ENCODE results near the gene CNTN1. TPM values are rescaled to one million over a fixed set of nuclear protein-coding genes. Genes with fewer than 3 reads are reported as not detected.

The CNTN1 gene
- total and polyA plus RNA-seq, 10 of the 15 experiments (the other 5 are each of a cell fraction or from before 2014, with no cell fraction given), result 0.06 to 0.14 TPM; not detected in 8

- DNase-seq (ENCODE audit: low read depth, low spot score) (no peak), FAIRE-seq (no peak), ATAC-seq (no peak)
- RAD21 ChIA-PET (ENCODE audit: unreplicated experiment), result no interaction called here
- Histone ChIP-seq H2AFZ (ENCODE audit: control insufficient read depth, low read depth, low read length) (no peak overlapping the region), H3K27me3 (replicated peaks in 1 of 2; ENCODE audit: control insufficient read depth in 2 of 2, insufficient read depth in 2 of 2, low read length in 1 of 2) (no peaks in the 10 kb centered on the region), H3K4me1 (ENCODE audit: control insufficient read depth, insufficient read depth, low read length) (no peaks in the 10 kb centered on the region), H3K9ac (ENCODE audit: control insufficient read depth, insufficient read depth, low read length) (no peak overlapping the region), H3K4me2 (ENCODE audit: control insufficient read depth, insufficient read depth) (no peak overlapping the region), H3K79me2 (ENCODE audit: control insufficient read depth, insufficient read depth, low read length) (no peaks in the 10 kb centered on the region), H4K20me1 (ENCODE audit: control insufficient read depth, insufficient read depth) (no peaks in the 10 kb centered on the region), H3K27ac (ENCODE audit: control insufficient read depth, insufficient read depth) (no peak overlapping the region), H3K9me3 (replicated peaks; ENCODE audit: control insufficient read depth, insufficient read depth, low read length) (no peaks in the 10 kb centered on the region), H3K36me3 (ENCODE audit: control insufficient read depth in 2 of 2, insufficient read depth in 2 of 2, low read length in 1 of 2) (no peaks in the 10 kb centered on the region), H3K4me3 (no peak overlapping the region)
- CTCF ChIA-PET, result no interaction called here
- TF ChIP-seq DPF2 (IDR thresholded peaks at IDR 0.05) (no peak), YY1 (IDR thresholded peaks at IDR 0.05; ENCODE audit: low read depth, low read length) (no peak), BMI1 (IDR thresholded peaks at IDR 0.05; ENCODE audit: borderline replicate concordance) (no peak), TCF7 (IDR thresholded peaks at IDR 0.05; ENCODE audit: borderline replicate concordance) (no peak), FOXM1 (IDR thresholded peaks at IDR 0.05; ENCODE audit: low read depth, low read length) (no peak), SMAD1 (IDR thresholded peaks at IDR 0.05; ENCODE audit: low read depth, partially characterized antibody) (no peak), ATF3 (IDR thresholded peaks at IDR 0.05; ENCODE audit: borderline replicate concordance, extremely low read depth, low read depth, low read length) (no peak), HDAC2 (IDR thresholded peaks at IDR 0.05) (no peak), PAX5 (IDR thresholded peaks at IDR 0.05; ENCODE audit: borderline replicate concordance, low read depth, low read length) (no peak), EP300 (IDR thresholded peaks at IDR 0.05; ENCODE audit: borderline replicate concordance in 1 of 2, control insufficient read depth in 1 of 2, low read depth in 2 of 2, low read length in 2 of 2) (no peak), TBL1XR1 (IDR thresholded peaks at IDR 0.05; ENCODE audit: low read depth, low read length) (no peak), SUZ12 (IDR thresholded peaks at IDR 0.05; ENCODE audit: unreplicated experiment) (no peak), CREM (IDR thresholded peaks at IDR 0.05; ENCODE audit: low read depth) (no peak), SMARCA5 (IDR thresholded peaks at IDR 0.05) (no peak), SUPT20H (IDR thresholded peaks at IDR 0.05; ENCODE audit: borderline replicate concordance, control insufficient read depth, low read depth, low read length) (no peak), EGR1 (IDR thresholded peaks at IDR 0.05; ENCODE audit: borderline replicate concordance in 1 of 2, low read depth in 2 of 2, low read length in 2 of 2) (no peak), MYB (IDR thresholded peaks at IDR 0.05; ENCODE audit: borderline replicate concordance, low read depth, low read length) (no peak), RB1 (IDR thresholded peaks at IDR 0.05; ENCODE audit: borderline replicate concordance) (no peak), EED (IDR thresholded peaks at IDR 0.05; ENCODE audit: low read depth) (no peak)
- POLR2A ChIA-PET, result no interaction called here
- no TSS peak for BruUV-seq (replicated peaks)
- intact Hi-C loops (cut with micrococcal nuclease; ENCODE audit: unreplicated experiment) (no loop called here), in situ Hi-C loops (cut with MboI) (no loop called here)
- SMC1A ChIA-PET (ENCODE audit: uncharacterized antibody, unreplicated experiment), result no interaction called here
Observed at GRCh38 chr12:41019461-41019860, 327.2 kb downstream of the CNTN1 start.
